GM19035 (cell line): ENCODE measurements around the gene GAGE12J.
"Not testable (repeated sequence)": the region's sequence is repeated elsewhere in the genome, so short reads cannot be mapped to it uniquely, and the experiment has no call there.

Experiments used
- ATAC-seq: cut with Tn5 transposase; IDR thresholded peaks from one replicate; pipeline ENCODE4 v1.9.1; 2021; ENCODE audit not compliant: unreplicated experiment

GAGE12J gene, protein sequence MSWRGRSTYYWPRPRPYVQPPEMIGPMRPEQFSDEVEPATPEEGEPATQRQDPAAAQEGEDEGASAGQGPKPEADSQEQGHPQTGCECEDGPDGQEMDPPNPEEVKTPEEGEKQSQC

DNA sequence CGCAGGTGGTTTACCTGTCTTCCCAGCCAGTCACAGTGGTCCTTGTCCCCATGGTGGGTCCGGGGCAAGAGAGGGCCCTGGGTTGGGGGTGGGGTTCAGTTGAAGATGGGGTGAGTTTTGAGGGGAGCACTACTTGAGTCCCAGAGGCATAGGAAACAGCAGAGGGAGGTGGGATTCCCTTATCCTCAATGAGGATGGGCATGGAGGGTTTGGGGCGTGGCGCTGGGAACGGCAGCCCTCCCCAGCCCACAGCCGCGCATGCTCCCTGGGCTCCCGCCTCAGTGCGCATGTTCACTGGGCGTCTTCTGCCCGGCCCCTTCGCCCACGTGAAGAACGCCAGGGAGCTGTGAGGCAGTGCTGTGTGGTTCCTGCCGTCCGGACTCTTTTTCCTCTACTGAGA, at the start of gene GAGE12J:
Gene GAGE12J (plus strand): TSS at position 301 of the 400 bp plus-strand sequence. CDS start 1,157 bp downstream, outside the sequence.
- ATAC-seq, result not testable (repeated sequence)

DNA sequence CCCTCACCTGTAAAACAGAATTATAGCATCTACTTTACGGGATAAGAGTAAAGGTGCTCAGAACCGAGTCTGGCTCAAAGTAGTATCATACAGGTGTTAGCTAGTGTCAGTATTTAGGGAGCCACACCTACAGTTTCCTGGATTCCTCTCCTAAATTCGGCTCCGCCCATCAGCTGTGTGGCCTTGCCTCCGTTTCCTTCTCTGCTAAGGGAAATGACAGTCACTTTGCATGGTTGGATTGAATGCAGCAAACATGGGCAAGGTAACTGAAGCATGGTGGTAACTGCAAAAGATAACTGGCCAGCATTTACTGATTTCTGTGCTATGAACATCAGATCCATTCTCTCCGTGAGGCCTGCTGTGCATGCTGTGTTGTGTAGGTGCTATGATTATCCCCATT, 49.4 kb upstream of the GAGE12J start:
- no peak for ATAC-seq

DNA sequence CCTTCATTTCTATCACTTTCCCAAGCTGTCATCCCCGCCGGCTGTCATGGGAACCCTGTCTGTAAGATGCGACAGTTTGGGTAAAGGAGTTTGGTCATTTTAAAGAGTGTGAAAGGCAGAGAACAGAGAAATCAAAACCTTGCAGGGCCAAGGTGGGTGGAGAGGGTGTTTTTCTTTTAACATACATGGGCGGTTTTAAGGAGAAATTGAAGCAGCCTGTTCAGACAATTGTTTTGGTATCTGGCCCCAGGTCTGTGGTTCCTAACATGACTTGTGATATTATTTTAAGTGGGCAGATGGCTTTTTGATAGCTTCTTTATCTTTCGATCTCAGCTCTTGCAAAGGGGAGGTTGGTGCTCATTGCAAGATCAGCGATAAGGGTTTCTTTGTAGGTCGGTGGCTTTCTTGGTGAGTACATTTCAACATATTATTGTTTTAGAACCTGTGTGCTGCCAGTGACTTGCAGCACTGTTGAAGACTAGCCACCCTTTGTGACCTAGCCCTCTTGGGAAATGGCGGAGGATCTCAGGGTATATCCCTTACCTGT, 48.6 kb upstream of the GAGE12J start:
- ATAC-seq, result no peak

DNA sequence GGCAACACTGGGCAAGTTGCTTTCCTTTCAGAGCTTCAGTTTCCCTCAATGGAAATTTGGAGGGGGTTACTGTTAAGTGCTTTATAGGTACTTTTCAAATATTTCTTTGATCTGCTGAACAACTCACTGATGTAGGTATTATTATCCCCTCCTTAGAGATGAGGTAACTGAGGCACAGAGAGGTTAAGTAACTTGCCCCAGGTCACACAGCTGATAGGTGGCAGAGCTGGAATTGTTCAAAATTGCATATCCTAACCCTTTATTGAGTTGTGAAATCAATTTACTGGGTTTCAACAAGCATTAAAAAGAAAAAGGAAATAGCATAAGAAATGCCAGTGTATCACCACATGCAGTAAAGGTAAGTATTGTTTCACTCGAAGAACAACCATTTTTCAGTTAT, 45.6 kb upstream of the GAGE12J start:
- no peak for ATAC-seq

DNA sequence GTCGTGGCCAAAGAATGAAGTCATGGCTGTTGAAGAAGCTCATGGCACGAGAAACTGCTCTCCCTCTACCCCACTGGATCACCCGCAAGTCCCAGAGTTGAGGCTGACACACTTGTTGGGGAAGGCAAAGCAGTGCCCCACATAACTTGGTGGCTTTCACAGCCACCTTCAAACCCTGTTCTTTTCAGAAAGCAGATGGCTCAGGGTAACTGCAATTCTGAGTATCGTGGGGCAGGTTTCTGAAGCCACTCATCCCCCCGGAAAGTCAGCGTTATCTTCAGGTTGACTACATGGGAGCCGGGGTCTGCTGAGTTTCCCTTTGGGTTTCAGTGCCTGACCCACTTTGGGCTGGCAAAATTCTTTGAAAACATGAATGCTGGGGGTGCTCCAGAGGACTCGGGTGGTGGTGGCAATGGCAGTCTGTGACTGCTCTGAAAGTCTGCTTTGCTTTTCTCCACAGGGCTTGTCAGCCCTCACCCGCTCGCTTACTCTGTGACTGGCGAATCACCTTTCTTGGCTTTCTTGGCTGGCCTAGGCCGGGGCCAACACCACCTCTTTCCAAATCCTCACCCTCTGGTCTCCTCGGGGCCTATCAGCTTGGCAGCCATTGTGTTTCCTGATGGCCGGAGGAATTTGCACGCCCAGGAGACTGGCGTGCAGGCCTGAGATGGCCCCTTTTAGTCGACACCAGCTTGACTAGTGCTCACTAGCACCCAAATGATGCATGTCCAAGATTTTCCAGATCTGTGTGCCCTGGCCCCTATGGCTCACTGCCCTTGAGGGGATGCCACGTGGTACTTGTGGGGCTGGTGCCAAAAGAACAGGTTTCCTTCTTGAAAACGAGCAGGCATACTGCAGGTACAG, 44.9 kb upstream of the GAGE12J start:
- ATAC-seq, result no peak

DNA sequence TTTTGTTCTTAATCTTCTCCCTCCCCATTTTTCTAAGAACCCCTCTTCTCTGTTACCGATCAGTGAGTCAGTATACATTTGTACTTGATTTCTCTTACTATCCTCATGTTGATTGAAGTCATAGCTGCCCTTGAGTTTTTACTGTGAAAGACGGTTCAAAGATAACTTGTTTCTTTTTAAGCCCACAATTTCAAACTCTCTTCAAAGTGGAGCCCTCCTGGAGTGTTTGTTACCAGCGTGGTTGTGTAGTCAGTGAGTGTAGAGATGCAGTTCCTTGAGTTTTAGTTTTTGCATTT, 44.4 kb upstream of the GAGE12J start:
- ATAC-seq, result no peak

DNA sequence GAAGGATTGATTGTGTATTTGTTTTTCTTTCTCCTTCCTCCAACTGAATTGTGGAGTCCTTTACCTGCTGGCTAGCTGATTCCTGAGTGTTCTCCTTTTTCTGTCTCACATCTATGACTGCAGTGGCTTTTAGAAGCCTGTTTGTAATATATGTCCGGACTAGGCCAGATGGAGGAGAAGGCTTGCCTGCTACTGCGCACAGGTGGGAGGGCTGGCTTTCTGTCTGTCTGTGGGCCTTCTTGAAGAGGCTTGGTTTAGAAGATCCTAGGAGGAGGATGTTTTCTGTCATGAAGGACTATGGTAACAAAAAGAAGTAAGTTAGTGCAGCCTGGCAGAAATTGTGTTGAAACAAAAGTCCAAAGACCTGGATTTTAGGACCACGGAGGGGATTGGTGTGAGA, 43.8 kb upstream of the GAGE12J start:
- no peak for ATAC-seq

DNA sequence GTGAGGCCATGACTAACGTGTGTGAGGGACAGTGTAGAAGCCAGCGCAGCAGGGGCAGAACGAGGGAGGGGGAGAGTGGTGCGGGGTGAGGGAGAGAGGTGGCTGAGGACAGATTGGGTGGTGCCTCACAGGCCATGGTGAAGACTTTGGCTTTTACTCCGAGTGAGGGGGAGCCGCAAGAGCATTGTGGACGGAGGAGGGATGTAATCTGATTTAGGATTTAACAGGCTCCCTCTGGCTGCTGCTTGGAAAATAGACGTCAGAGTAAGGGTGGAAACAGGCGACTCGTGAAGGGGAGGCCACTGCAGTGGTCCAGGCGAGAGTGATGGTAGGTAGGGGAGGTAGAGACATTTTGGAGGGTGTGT, 39.2 kb upstream of the GAGE12J start:
- no peak for ATAC-seq

DNA sequence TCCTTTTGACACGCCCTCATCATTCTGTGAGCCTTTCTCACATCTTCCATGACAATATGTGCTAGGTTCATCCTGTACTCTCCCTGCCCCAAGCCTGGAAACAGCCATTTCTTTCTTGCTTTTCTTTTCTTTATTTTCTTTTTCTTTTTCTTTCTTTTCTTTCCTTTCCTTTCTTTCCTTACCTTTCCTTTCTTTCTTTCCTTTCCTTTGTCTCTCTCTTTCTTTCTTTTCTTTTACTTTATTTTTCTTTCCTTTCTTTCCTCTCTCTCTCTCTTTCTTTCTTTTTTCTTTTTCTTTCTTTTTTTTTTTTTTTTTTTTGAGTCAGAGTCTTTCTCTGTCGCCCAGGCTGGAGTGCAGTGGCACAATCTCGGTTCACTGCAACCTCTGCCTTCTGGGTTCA, 37.6 kb upstream of the GAGE12J start:
- no peak for ATAC-seq

DNA sequence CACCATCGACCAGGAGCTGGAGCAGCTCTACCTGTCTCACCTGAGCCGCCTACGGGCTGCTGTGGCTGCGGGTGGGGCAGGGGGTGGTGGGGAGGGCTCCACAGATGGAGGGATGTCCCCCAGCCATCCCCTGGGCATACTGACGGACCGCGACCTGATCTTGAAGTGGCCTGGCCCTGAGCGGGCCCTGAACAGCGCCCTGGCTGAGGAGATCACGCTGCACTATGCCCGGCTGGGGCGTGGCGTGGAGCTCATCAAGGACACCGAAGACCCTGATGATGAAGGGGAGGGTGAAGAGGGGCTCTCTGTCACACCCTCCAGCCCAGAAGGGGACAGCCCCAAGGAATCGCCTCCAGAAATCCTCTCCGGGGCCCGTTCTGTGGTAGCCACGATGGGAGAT, 35.7 kb upstream of the GAGE12J start:
- no peak for ATAC-seq

DNA sequence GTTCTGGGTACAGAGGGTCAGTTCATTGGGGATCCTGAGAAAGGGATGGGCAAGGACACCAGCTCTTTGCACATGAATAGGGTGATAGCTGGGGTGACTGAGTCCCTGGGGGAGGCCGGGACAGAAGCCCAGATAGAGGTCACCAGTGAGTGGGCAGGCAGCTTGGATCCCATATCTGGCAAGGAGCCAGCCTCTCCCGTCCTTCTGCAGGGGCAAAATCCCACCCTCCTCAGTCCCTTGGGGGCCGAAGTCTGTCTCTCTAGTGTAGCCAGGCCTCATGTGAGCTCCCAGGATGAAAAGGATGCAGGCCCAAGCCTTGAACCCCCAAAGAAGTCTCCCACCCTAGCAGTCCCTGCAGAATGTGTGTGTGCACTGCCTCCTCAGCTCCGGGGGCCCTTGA, 35.3 kb upstream of the GAGE12J start:
- no peak for ATAC-seq

DNA sequence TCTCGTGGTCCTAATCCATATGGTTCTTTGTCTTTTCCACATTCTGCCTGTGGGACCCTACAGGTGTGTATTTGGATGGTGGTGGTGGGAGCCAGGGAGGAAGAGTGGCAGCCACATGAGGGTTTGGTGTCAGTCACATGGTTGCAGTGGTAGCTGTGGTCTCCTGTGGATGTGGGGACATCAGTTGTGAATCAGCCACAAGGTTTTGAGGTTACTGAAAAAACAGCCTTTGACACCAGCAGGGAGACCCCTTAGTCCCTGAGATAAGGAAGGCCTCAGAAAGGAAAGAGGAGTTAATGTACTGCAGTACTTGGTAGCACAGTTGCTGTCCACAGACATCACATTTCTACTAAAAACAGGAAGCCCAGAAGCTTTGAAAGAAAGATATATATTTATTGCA, 34.2 kb upstream of the GAGE12J start:
- ATAC-seq, result no peak

DNA sequence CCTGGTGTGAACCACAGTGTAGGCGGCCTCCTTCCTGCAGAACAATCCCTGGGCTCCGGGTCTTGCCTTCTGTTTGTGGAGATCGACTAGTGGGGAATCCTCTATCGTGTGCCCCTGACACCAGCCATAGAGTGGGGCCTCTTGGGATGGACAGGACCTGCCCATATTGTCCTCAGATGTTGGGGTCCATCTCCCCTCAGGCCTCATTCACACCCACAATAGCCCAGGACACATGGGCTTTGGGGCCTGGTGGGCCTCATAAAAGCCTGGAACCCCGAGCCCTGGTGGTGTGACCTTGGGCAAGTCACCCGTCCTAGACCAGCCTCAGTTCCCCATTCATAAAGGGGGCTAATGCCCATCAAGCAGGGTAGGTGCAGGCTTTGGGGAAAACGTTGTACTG, 31.6 kb upstream of the GAGE12J start:
- ATAC-seq, result no peak

DNA sequence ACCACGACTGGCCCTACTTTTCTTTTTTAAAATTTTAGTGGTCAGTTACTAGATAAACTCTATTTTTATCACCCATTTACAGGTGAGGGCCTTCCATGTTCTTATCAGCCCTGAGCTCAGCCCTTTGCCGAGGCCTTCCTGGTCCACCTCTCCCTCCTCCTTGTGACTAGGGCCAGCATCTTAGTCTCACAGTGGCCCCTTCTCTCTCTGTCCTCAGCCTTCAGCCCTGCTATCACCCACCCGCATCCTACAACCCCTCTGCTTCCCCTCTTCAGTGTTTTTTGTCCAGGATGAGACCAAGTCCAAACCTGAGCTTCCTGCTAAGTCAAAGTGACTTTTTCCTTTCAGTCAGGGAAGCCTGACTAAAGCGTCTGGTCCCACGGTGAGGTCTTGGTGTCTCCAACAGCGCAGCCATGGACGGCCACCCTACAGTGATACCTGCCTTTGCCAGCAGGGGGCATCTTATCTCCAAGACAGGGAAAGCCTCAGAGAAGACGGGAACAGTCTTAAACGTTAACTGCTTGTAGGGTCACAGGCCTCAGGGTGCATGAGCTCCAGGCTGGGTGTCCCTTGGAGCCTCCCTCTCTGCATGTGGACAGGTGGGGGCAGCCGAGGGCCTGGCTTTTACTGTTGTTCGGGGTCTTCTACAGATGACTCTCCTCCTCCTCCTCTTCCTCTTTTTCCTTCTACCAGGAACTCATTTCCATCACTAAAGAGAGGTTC, 30.1 kb upstream of the GAGE12J start:
- ATAC-seq, result peak; percentile 58

DNA sequence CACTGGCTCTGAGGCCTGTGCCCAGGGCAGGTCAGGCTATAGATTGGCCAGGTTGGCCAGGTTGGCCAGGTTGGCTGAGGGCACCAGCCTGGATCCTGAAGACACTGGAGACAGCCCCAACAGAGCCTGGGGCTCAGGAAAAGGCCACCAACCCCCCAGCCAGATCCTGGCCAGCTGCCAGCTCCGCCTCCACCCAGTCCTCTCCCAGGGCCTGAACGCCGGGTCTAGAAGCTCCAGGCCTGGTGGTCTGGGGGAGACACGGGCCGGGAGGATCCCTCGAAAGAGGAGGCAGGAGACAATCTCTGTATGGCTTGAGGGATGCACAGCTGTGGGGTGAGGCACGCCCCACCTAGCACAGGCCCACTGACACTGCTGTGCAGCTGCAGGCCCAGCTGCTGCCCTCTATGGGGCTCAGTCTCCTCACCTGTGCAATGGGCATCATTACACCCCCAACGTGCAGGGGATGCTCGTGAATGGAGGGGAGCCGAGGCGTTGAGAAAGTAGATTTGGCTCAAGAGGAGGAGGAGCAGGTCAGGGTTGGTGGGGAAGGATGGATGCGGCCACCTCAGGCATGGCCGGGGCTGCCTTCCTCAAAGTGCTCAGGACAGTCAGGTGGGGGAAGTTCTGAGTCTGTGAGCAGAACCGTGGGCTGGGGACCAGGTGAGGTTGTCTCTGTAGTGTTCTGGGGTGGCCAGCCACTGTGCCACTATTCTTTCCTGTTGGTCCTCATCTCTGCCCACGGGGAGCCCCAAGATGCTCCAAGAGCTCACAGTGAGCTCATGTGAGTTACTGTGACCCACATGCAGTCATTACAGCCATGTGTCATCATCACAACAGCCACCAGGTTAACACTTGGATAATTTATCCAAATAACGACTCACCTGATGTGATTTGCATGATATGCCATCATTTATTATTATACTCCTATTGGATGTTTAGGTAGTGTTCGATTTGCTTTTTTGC, 29.2 kb upstream of the GAGE12J start:
- no peak for ATAC-seq

DNA sequence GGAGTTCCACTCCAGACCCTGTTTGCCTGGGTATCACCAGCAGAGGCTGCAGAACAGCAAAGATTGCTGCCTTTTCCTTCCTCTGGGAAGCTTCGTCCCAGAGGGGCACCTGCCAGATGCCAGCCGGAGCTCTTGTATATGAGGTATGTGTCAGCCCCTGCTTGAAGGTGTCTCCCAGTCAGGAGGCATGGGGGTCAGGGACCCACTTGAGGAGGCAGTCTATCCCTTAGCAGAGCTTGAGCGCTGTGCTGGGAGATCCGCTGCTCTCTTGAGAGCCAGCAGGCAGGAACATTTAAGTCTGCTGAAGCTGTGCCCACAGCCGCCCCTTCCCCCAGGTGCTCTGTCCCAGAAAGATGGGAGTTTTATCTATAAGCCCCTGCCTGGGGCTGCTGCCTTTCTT, 22.5 kb upstream of the GAGE12J start:
- ATAC-seq, result not testable (repeated sequence)

DNA sequence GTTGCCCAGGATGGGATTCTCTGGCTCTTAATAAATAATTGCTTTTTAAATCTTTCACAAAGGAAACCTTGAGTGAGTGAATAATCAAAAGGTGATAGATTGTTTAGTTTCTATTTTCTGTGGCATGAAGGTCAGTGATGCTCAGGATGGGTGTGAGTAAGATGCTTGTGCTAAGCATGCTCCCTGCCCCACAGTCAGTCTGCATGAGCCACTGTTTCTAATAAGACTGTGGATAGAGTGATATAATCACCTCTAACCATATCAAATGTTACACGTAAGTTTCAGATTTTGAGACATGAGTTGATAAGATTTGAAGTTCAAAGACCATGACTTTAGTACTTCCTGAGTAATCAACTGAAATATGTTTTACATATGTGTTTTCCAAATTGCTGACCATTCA, 21.1 kb upstream of the GAGE12J start:
- ATAC-seq, result no peak

DNA sequence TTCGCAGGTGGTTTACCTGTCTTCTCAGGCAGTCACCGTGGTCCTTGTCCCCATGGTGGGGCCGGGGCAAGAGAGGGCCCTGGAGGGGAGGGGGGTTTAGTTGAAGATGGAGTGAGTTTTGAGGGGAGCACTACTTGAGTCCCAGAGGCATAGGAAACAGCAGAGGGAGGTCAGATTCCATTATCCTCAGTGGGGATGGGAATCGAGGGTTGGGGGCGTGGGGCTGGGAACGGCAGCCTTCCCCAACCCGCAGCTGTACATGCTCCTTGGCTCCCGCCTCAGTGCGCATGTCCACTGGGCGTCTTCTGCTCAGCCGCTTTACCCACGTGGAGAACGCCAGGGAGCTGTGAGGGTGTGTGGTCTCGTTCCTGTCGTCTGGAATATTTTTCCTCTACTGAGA, 18.5 kb upstream of the GAGE12J start, which contains the start of gene GAGE10:
Gene GAGE10 (plus strand): TSS at position 301 of the 400 bp plus-strand sequence. CDS start 1,214 bp downstream, outside the sequence.
- ATAC-seq, result no peak

DNA sequence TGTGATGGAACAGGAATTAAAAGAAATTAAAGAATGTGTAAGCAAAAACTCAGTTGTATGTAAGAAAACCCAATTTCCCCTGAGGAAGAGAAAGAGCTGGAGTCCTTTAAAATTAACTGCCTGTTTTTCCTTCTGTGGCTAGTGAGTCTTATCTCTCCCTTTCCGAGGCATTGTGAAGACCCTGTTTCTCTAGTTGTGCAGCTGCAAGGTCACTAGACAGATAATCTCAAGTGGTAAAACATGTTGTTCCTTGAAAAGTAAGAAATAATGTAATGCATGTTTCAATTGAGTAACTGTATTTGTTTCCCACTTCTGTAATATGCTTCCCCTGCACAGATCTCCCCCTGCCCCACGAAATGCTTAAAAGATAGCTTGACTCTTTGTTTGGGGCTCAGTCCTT, 14.1 kb upstream of the GAGE12J start:
- not testable (repeated sequence) for ATAC-seq

DNA sequence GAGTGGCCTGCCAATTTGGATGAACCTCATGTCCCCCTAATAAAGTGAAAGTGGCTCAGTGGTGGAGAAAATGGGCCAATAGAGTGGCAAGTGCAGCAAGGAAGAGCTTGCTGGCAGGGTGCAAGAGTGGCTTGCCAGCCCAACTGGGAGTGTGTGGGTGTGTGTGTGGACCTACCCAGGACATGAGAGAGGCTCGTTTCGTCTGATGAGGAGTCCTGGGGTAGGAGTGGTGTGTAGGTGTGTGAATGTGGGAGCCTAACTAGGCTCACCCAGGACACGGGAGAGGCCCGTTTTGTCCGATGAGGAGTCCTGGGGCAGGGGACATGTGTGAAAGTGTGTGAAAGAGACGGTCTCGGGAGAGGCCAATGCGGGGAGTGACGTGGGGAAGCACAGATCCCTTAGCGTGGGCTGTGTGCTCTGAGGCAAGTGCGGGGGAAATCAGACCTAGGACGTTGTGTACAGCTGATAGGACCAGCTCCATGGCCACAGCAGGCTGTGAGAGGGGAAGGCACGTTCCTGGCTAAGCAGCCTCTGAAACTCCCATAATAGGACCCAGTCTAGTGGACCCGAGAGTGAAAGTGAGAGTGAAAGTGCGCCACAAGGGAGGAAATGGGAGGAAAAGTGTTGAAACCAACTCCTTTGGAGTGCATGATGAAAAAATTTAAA, 13.1 kb upstream of the GAGE12J start:
- ATAC-seq, result no peak
